Stimulated activated CD8-positive, alpha-beta memory T cell treated with anti-CD3 and anti-CD28 coated beads, Interleukin-2, amount 100 ng/mL, for 48 hours (primary cell): ENCODE results near the gene NDEL1.

ENCODE experiments used
- DNase-seq, 2 donors: peaks; one replicate each; pipeline ENCODE4 v3.0.0-alpha.2; 2020; ENCODE audit warnings: low read depth in 2 of 2

NDEL1 gene

GRCh38 chr17:8455665-8456209, 20.1 kb downstream of the NDEL1 start:
- DNase-seq, result no peak

GRCh38 chr17:8458128-8458527, 22.4 kb downstream of the NDEL1 start:
- DNase-seq, result no peak

DNA sequence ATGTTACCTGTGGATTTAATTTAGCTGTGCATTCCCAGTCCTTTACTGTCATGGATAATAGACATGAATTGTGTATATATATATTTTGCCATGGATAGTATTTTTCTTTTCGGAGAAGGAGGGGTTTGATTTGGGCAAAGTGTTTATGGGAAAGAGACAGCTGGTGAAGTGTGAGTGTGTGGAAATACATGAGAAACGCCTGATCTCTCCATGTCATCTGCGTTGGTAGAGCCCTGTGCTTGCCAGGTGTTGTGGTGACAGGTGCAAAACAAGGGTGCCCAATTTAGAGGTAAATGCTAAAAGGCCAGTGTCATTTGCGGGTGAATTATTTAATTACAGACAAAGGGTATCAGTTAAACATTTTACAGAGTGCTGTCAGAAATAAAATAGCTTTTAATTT, 23.4 kb downstream of the NDEL1 start:
- DNase-seq, result no peak

DNA sequence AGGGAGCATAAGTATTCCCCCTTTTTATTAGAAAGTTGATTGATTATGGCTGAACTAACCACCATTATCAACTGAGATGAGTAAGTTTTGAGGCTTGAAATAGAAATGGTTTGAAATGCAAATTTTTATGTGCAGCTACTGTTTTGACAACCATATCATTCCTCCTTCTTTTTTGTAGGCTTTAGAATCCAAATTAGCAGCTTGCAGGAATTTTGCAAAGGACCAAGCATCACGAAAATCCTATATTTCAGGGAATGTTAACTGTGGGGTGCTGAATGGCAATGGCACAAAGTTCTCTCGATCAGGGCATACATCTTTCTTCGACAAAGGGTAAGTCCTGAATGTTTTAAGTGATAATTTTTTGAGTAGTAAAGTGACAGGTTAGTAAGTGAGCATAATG, 24.1 kb downstream of the NDEL1 start:
- DNase-seq, result no peak

DNA sequence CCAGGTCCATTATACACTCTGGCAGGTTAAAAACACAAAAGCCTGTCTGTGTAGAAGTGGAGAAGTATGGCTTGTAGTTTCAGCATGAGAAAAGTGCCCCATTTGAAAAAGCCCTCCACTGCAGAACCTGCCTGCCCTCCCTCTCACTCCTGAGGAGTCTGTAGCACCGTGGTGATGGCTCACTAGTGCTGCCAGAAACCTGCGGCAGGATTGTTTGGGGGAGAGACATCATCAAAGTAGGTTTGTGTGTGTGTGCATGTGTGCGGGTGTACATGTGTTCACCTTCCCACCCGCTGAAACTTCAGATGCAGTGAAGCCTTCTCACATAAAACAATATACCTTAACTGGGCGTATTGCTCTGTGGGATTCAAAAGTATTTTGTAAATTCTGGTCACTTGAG, 26.9 kb downstream of the NDEL1 start:
- no peak for DNase-seq

DNA sequence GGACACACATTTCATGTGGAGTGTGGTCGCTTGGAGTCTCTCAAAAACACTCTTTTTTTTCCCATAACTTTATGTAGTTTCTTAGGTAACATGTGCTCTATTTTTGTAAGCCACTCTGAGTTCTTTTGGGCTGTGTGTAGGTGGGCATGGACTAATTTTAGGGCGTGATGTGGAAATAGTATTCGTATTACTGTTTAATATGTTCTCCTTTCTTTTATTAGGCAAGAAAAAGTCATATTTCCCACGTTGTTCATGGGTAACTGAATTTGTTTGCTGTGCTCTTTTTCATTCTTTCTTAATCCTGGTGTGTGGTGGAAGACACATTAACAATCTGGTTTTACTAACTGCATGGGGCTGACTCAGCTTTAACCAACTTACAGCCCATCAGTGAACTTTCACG, 27.4 kb downstream of the NDEL1 start:
- no peak for DNase-seq

- DNase-seq, result no peak
These were observed 29.3 kb downstream of the NDEL1 start for GRCh38 chr17:8464941-8465340.

DNA sequence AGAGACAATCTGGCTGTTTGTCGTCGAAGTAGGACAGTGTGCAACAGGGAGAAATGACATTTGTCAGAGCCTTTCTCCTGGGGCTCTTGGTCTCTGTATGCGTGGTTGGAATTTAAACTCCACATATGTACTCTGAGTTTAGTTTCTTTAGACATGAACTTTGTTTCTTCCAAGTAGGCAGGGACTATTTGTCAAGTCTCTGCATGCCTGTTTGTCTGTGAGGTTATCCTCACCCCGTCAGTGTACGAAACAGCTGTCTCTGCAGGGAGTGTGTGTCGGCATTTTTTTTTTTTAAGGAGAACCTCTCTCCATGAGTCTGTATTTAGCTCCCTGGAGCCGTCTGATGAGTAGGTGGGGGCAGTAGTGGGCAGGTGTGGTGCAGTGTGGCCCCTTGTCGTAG, 29.7 kb downstream of the NDEL1 start:
- DNase-seq, result no peak

GRCh38 chr17:8465759-8466158, 30.1 kb downstream of the NDEL1 start:
- DNase-seq, result no peak

- DNase-seq, result no peak
These were observed 30.8 kb downstream of the NDEL1 start for GRCh38 chr17:8466456-8466855.

DNA sequence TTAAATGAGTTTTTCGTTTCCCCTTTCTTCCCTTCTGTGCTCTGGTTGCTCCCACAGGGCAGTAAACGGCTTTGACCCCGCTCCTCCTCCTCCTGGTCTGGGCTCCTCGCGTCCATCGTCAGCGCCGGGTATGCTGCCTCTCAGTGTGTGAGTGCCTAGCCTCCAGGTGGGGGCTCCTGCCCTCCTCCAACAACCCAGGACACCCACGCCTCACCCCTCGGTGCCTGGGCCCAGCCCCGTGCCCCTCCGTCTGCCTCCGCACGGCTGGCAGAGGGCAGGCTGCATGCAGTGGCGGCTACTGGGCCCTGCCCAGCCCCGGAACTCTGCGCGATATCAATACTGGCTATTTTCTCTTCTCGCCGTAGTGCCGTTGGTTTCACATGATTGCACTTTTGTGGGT, 31.2 kb downstream of the NDEL1 start:
- no peak for DNase-seq

- no peak for DNase-seq
These were observed 31.8 kb downstream of the NDEL1 start for GRCh38 chr17:8467527-8467926.

- no peak for DNase-seq
These were observed 32.4 kb downstream of the NDEL1 start for GRCh38 chr17:8468127-8468526.

DNA sequence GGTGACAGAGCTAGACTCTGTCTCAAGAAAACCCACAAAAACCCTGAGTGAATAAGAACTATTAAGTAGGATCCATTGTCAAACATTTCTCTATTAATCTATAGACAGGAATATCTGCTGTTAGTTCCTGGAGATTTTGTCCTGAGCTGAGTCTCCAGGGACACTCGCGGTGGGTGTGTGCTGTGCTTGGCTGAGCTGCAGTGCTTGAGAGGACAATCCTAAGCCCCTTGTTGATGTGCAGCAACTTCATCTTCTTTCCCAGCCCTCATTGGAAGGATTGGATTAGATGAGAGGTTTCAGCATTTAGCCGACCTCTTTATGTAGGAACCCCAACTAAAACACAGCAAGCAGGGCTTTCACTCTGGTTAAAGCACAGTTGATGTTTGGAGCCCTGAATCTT, 33.3 kb downstream of the NDEL1 start:
- DNase-seq, result no peak

GRCh38 chr17:8469964-8470363, 34.3 kb downstream of the NDEL1 start:
- DNase-seq, result no peak

- DNase-seq, result no peak
These were observed 34.9 kb downstream of the NDEL1 start for GRCh38 chr17:8470447-8471047.

- no peak for DNase-seq
These were observed 37.0 kb downstream of the NDEL1 start for GRCh38 chr17:8472663-8473062.

GRCh38 chr17:8473451-8474192, 37.9 kb downstream of the NDEL1 start:
- DNase-seq, result no peak

GRCh38 chr17:8474826-8475225, 39.1 kb downstream of the NDEL1 start:
- no peak for DNase-seq

- no peak for DNase-seq
These were observed 39.5 kb downstream of the NDEL1 start for GRCh38 chr17:8475227-8475626.

GRCh38 chr17:8475781-8476180, 40.1 kb downstream of the NDEL1 start:
- DNase-seq, result no peak

DNA sequence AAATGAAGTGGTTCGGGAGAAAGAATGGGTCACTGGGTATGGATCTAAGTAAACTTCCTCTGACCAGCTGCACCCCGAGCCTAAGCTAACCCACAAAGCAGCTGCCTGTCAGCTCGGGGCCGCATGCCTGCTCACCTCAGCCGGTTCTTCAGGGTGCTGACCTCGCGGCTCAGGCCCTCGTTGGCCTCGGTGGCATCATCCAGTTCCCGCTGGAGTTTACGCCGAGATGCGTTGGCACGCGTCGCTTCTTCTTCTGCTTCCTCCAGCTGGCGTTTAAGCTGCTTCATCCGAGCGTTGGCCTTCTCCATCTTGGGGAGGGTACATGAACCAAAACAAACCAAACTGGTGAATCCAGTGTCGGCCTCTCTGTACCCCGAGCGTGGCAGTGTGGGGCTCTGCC, 41.1 kb downstream of the NDEL1 start:
- no peak for DNase-seq

DNA sequence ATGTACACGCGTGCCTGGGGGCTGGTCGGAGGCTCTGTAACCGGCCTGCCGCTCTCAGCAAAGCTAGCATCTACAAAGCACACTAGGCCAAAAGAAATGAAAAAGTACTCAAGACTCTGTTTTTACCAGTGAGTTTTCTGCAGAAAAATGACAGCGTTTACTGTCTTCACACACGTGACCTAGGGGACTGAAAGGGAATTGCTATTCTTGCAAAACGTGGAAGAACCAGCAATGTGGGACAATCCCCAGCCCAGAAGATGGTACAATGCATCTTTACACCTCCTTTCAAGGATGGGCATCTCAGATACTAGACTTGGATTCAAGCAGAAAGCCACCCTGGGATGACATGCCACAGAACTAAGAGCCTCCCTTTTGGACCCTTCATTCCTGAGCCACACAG, 41.5 kb downstream of the NDEL1 start:
- no peak for DNase-seq
